ENCODE data around the gene CHST15.

CHST15 gene

DNA sequence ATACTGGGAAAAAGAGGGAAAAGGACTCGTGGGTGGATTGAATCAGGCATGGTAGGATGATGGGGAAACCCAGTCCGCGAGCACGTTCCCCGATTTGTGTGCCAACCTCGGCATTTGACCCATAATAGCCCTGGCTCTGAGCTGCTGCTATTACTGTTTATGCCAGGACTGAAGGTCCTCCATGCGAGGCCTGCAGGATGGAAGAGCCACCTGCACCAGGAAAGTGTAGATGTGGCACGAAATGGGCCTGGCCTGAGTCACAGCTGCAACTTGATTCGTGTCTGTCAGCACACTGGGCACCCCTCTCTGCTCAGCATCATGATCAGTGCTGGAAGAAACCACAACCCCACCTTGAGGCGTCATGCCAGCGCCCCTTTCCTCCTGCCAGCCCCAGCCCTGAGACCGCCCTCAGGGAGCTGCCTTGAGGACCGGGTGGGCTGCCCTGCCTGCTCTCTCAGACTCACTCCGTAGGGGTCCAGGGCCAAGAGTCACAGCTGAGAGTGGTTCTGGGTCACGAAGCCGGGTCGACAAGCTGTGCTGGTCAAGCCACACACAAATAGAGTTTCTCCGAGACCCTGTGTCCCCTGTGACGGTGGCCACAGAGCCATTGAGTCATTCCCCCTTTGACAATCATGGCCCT, 74.4 kb downstream of the CHST15 start:
- TF ChIP-seq, protein P1, sequence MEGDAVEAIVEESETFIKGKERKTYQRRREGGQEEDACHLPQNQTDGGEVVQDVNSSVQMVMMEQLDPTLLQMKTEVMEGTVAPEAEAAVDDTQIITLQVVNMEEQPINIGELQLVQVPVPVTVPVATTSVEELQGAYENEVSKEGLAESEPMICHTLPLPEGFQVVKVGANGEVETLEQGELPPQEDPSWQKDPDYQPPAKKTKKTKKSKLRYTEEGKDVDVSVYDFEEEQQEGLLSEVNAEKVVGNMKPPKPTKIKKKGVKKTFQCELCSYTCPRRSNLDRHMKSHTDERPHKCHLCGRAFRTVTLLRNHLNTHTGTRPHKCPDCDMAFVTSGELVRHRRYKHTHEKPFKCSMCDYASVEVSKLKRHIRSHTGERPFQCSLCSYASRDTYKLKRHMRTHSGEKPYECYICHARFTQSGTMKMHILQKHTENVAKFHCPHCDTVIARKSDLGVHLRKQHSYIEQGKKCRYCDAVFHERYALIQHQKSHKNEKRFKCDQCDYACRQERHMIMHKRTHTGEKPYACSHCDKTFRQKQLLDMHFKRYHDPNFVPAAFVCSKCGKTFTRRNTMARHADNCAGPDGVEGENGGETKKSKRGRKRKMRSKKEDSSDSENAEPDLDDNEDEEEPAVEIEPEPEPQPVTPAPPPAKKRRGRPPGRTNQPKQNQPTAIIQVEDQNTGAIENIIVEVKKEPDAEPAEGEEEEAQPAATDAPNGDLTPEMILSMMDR (IDR thresholded peaks at IDR 0.05; ENCODE audit: insufficient read depth, low read length, missing control alignments), result no peak
- DNase-seq (ENCODE audit: low read depth, low spot score), result no peak
- no peak overlapping the region for H3K4me3 ChIP-seq (ENCODE audit: low read depth, low read length)
- ChIA-PET POLR2A (no interaction called here), CTCF (interaction anchor here (0.9 kb wide), 1 partner anchor 370 kb away, joined by 4 read pairs; no protein-coding TSS in a partner anchor)

DNA sequence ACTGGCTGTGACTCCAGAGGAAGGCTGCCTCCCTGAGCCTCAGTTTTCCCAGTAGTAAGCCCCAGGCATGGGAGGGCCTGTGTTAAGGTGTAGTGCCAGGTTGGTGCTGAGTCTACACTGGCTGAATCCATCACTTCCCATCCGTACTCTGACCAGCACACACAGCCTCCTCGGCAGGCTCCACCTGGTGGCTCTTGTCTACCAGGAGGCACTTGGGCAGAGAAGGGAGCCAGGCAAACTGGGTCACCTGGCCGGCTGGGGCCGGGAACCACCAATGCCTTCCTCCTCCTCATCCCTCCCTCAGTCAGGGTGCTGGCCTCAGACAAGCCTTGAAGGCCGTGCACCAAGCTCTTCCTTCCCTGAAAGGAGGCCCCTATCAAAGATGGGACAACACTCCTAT, 75.7 kb downstream of the CHST15 start:
- ChIA-PET CTCF (no interaction called here), POLR2A (no interaction called here)
- no peak overlapping the region for H3K4me3 ChIP-seq (ENCODE audit: low read depth, low read length)
- TF ChIP-seq, protein P1 (IDR thresholded peaks at IDR 0.05; ENCODE audit: insufficient read depth, low read length, missing control alignments), result no peak
- DNase-seq (ENCODE audit: low read depth, low spot score), result no peak

DNA sequence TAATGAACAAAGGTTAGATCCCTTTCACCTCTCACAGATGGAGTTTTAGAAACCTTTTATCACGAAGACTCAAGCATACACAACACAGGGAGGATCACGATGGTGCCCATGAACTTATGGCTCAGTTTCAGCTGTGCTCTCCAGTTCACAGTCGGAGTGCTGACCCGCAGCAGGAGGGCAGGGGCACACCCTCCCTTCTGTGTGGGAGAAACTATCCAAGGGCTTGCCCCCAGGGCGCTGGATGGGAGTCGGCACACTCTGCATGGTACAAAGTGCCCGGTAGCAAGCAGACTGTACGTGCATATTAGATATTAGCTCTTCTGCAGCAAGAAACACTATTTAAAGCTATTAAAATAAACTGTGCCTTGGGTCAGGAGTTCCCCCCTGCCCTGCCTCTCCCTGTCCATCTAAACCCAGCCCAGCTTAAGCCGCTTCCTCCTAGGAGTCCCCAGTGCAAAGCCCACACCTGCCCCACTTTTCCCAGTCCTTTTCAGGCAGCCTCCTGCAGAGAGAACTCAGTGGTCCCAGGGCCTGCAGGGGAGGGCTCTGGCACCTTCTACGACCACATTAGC, 76.5 kb downstream of the CHST15 start:
- CTCF ChIA-PET, result interaction anchor here (0.6 kb wide), 1 partner anchor 1012 kb away, joined by 3 read pairs; no protein-coding TSS in a partner anchor
- H3K4me3 ChIP-seq (ENCODE audit: low read depth, low read length), result no peak overlapping the region
- TF ChIP-seq, protein P1 (IDR thresholded peaks at IDR 0.05; ENCODE audit: insufficient read depth, low read length, missing control alignments), result no peak
- no peak for DNase-seq (ENCODE audit: low read depth, low spot score)
- POLR2A ChIA-PET, result no interaction called here

DNA sequence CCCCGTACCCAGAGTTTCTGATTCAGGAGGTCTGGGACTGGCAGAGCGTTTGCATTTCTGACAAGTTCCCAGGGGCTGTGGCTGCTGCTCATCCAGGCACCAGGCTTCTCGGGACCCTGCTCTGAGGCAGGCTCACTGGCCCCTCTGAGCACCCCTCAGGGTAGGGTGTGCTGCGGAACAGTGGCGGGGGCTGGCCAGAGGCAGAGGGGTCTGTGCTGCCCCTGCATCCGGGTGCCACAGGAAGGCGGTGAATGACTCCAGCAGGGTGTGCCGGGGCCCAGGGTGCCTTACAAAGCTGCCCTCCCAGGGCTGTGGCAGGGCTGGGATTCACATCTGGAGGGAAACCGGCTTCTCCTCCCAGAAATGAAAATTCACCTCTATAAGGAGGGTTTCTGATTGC, 77.4 kb downstream of the CHST15 start:
- no peak overlapping the region for H3K4me3 ChIP-seq (ENCODE audit: low read depth, low read length)
- DNase-seq (ENCODE audit: low read depth, low spot score), result no peak
- ChIA-PET CTCF (interaction anchor here (1.2 kb wide), 1 partner anchor 21 kb away, joined by 3 read pairs; no protein-coding TSS in a partner anchor), POLR2A (no interaction called here)
- TF ChIP-seq, protein P1 (IDR thresholded peaks at IDR 0.05; ENCODE audit: insufficient read depth, low read length, missing control alignments), result no peak

DNA sequence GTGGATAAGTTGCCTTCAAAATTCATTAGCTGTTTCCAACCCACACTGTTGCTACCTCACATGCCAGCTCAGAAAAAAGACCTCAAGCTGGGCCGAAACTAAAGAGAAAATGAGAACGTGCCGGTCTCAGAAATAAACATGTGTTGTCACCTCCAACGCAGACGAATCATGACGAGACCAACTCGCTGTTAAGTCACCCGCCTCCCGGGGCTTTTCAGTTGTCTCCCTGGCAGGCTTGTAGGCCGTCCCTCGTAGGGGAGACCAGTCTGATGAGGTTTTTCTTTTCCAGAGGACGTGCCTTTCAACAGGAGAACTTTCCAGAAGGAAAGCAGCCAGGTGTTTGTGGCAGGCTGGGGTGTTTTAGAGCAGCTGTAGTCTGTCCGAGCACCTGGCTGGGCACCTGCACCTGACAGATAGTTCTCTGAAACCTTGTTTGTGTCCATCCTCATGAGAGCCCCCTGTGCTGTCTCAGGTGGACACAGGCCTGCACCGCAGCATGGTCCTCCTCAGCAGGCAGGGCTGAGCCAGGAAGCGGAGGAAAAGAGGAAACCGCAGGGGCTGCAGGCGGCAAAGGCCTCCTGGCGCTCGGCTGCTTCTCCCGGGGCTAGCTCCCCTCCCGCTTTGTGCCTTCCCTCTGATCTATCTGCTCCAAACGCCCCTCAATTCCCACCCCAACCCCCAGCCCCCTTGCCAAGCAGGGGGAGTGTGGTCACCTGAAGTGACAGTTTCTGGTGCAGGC, 78.8 kb downstream of the CHST15 start:
- ChIA-PET POLR2A (no interaction called here), CTCF (interaction anchor here (1.0 to 1.2 kb wide), 3 partner anchors 12 to 374 kb away, joined by 3 read pairs; no protein-coding TSS in a partner anchor)
- no peak for DNase-seq (ENCODE audit: low read depth, low spot score)
- no peak overlapping the region for H3K4me3 ChIP-seq (ENCODE audit: low read depth, low read length)
- TF ChIP-seq, protein P1 (IDR thresholded peaks at IDR 0.05; ENCODE audit: insufficient read depth, low read length, missing control alignments), result no peak

DNA sequence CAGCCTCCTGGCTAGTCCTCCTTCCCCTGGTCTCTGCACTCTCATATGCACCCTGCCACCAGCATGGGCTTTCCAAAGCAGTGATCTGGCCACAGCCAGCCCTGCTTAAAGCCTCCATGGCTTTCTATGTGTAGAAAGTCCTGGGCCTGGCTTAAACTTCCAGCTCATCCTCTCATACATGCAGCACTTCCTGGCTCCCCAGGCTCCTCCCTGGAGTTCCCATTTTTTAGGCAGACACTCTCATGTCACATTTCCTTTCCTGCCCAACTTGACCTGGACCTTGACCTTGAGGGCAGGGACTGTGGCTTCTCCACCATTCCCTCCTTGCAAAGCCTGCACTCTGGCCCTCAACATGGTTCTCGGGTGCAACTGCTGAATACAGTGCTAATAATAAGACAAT, 79.5 kb downstream of the CHST15 start:
- ChIA-PET POLR2A (no interaction called here), CTCF (interaction anchor here (1.0 kb wide), 2 partner anchors 11 to 375 kb away, joined by 3 read pairs; no protein-coding TSS in a partner anchor)
- TF ChIP-seq, protein P1 (IDR thresholded peaks at IDR 0.05; ENCODE audit: insufficient read depth, low read length, missing control alignments), result no peak
- H3K4me3 ChIP-seq (ENCODE audit: low read depth, low read length), result no peak overlapping the region
- DNase-seq (ENCODE audit: low read depth, low spot score), result no peak

Measured in AG04449 (cell line).